Tibial artery (tissue), 4 donors: ENCODE measurements around the gene SAE1.
"Not testable (repeated sequence)": the region's sequence is repeated elsewhere in the genome, so short reads cannot be mapped to it uniquely, and the experiment has no call there.

Experiments used
- DNase-seq, 2 donors: peaks; one replicate each; pipeline ENCODE4 v3.0.0-alpha.2; 2019
- H3K27ac ChIP-seq, 2 donors: fragments of 200-600 bp; sonication (generic) in 1 of 2; 1 replicate in 1 of 2; 2 replicates in 1 of 2; pipeline ENCODE4 v1.5.1; 2018 to 2019; ENCODE audit warnings: mild to moderate bottlenecking in 1 of 2
- H3K27me3 ChIP-seq, 2 donors: fragments of 200-600 bp; sonication (generic) in 1 of 2; one replicate each; pipeline versions ENCODE4 v1.5.1 to v1.6.0; 2016 to 2019
- H3K36me3 ChIP-seq, 3 donors: fragments of 200-600 bp; sonication (generic) in 2 of 3; one replicate each; pipeline ENCODE4 v1.5.1; 2016 to 2019; ENCODE audit warnings: mild to moderate bottlenecking in 2 of 3
- H3K4me1 ChIP-seq, 4 donors: fragments of 200-600 bp; sonication (generic) in 2 of 4; 1 replicate in 3 of 4; 2 replicates in 1 of 4; pipeline ENCODE4 v1.5.1; 2016 to 2019
- H3K4me3 ChIP-seq, 2 donors: fragments of 200-600 bp; sonication (generic) in 1 of 2; 1 replicate in 1 of 2; 2 replicates in 1 of 2; pipeline ENCODE4 v1.5.1; 2018 to 2019; ENCODE audit warnings: mild to moderate bottlenecking in 2 of 2
- H3K9me3 ChIP-seq, 3 donors: fragments of 200-600 bp; sonication (generic) in 1 of 3; one replicate each; pipeline ENCODE4 v1.5.1; 2016 to 2019
- intact Hi-C: fragments of 100-400 bp; cut with DNase I; formaldehyde crosslinking; loops from one replicate; pipeline ENCODE4 v1.15.0; 2023; ENCODE audit warnings: low total_unique reads
- TF ChIP-seq, protein P1 (sequence below), 2 experiments: fragments of 200-600 bp in 1 of 2; fragments of 450-650 bp in 1 of 2; IDR thresholded peaks; one replicate each; pipeline ENCODE4 v1.5.1; 2017 to 2019; ENCODE audit warnings: antibody characterized with exemption in 2 of 2, mild to moderate bottlenecking in 1 of 2, moderate library complexity in 1 of 2

The SAE1 gene

DNA sequence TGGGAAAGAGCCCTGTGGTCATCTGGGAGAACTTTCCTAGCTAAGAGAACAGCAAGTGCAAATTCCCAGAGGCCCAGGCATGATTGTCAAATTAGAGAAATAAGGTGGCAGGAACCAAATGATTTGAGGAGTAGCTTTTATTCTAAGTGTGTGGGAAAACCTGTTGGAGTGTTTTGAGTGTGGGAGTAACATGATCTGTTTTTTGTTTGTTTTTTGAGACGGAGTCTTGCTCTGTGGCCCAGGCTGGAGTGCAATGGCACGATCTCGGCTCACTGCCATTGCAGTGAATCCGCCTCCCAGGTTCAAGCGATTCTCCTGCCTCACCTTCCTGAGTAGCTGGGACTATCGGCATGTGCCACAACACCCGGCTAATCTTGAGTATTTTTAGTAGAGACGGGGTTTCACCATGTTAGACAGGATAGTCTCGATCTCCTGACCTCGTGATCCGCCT lies 2.4 kb downstream of the SAE1 start:
- no peaks in the 10 kb centered on the region for H3K36me3 ChIP-seq
- H3K4me1 ChIP-seq = peaks cover 0 to 30% (median 16%) of the 10 kb centered on the region in 4 donors
- no peak for DNase-seq
- intact Hi-C loops = no loop called here
- no peaks in the 10 kb centered on the region for H3K9me3 ChIP-seq
- H3K4me3 ChIP-seq = no peak overlapping the region
- H3K27ac ChIP-seq = no peak overlapping the region
- TF ChIP-seq, protein P1, sequence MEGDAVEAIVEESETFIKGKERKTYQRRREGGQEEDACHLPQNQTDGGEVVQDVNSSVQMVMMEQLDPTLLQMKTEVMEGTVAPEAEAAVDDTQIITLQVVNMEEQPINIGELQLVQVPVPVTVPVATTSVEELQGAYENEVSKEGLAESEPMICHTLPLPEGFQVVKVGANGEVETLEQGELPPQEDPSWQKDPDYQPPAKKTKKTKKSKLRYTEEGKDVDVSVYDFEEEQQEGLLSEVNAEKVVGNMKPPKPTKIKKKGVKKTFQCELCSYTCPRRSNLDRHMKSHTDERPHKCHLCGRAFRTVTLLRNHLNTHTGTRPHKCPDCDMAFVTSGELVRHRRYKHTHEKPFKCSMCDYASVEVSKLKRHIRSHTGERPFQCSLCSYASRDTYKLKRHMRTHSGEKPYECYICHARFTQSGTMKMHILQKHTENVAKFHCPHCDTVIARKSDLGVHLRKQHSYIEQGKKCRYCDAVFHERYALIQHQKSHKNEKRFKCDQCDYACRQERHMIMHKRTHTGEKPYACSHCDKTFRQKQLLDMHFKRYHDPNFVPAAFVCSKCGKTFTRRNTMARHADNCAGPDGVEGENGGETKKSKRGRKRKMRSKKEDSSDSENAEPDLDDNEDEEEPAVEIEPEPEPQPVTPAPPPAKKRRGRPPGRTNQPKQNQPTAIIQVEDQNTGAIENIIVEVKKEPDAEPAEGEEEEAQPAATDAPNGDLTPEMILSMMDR (IDR thresholded peaks at IDR 0.05) = no peak
- no peaks in the 10 kb centered on the region for H3K27me3 ChIP-seq

GRCh38 chr19:47134545-47134944 lies 3.9 kb downstream of the SAE1 start:
- Histone ChIP-seq H3K4me1 (peaks cover 0 to 30% (median 16%) of the 10 kb centered on the region in 4 donors), H3K27ac (no peak overlapping the region), H3K27me3 (no peaks in the 10 kb centered on the region), H3K4me3 (no peak overlapping the region), H3K9me3 (no peaks in the 10 kb centered on the region), H3K36me3 (no peaks in the 10 kb centered on the region)
- TF ChIP-seq, protein P1 (IDR thresholded peaks at IDR 0.05) = no peak
- no peak for DNase-seq
- intact Hi-C loops = no loop called here

GRCh38 chr19:47135156-47135555 lies 4.5 kb downstream of the SAE1 start:
- peaks cover 0 to 30% (median 16%) of the 10 kb centered on the region in 4 donors for H3K4me1 ChIP-seq
- intact Hi-C loops = no loop called here
- no peaks in the 10 kb centered on the region for H3K27me3 ChIP-seq
- H3K27ac ChIP-seq = no peak overlapping the region
- H3K9me3 ChIP-seq = no peaks in the 10 kb centered on the region
- TF ChIP-seq, protein P1 (IDR thresholded peaks at IDR 0.05) = no peak
- no peak overlapping the region for H3K4me3 ChIP-seq
- no peaks in the 10 kb centered on the region for H3K36me3 ChIP-seq
- no peak for DNase-seq

DNA sequence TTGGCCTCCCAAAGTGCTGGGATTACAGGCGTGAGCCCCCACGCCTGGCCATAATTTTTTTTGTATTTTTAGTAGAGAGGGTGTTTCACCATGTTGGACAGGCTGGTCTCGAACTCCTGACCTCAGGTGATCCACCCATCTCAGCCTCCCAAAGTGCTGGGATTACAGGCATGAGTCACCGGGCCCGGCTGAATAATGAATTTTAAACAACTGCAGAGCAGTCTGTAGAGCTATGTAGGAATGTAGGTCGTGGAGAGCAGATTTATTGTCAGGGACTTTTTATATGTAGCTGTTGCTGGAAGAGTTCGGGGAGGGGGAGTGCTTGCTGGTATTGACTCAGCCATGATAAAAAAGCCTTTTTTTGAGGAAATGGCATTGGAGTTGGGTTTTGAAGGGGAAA lies 10.6 kb downstream of the SAE1 start:
- intact Hi-C loops, H3K4me1 ChIP-seq, H3K27ac ChIP-seq, H3K9me3 ChIP-seq, H3K27me3 ChIP-seq, DNase-seq, H3K4me3 ChIP-seq: not testable (repeated sequence)
- peaks cover 29 to 34% (median 30%) of the 10 kb centered on the region in 3 donors for H3K36me3 ChIP-seq

DNA sequence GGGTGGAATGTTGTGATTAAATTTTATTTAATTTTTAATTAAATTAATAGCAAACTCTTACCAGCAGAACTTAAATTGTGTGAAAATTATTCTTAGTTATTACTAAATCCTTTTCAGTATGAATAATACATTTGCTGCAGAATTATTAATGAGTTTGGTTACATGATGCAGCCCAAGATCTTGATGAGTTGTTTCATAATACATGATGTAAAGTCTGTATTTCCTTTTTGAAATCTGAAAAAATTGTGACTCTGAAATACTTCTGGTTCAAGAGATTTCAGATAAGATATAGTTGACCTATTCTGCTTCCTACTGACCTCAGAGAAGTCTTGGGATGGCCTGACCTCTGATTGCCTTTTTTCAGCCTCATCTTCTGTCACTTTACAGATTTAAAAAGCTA lies 11.1 kb downstream of the SAE1 start:
- Histone ChIP-seq H3K4me1 (no peaks in the 10 kb centered on the region), H3K27me3 (no peaks in the 10 kb centered on the region), H3K36me3 (peaks cover 30 to 39% (median 34%) of the 10 kb centered on the region in 3 donors), H3K27ac (no peak overlapping the region), H3K9me3 (no peaks in the 10 kb centered on the region), H3K4me3 (no peak overlapping the region)
- no peak for DNase-seq
- TF ChIP-seq, protein P1 (IDR thresholded peaks at IDR 0.05) = no peak
- intact Hi-C loops = no loop called here

DNA sequence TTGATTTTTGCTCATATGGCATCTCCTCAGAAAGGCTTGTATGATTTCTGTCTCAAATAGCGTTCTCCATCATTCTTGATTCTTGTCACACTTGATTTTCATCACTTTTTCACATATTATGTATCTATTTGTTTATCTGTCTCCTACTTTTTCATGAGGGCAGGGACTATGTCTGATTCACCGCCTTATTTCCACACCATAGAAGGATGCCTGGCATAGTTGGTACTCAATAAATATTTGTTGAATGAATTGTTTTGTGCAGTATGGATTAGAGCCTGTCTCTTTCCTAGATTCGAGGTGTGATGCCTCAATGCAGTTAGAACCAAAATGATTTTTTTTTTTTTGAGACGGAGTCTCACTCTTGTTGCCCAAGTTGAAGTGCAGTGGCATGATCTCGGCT lies 12.1 kb downstream of the SAE1 start:
- Histone ChIP-seq H3K36me3 (peaks cover 30 to 49% (median 35%) of the 10 kb centered on the region in 3 donors), H3K27me3 (no peaks in the 10 kb centered on the region), H3K9me3 (no peaks in the 10 kb centered on the region), H3K4me3 (no peak overlapping the region), H3K4me1 (no peaks in the 10 kb centered on the region), H3K27ac (no peak overlapping the region)
- DNase-seq = no peak
- TF ChIP-seq, protein P1 (IDR thresholded peaks at IDR 0.05) = no peak
- intact Hi-C loops = no loop called here
